Liver (tissue), 9 donors: ENCODE results near the gene AFMID. TPM values are rescaled to one million over a fixed set of nuclear protein-coding genes. Genes with fewer than 3 reads are reported as not detected.
"Not testable (repeated sequence)": the region's sequence is repeated elsewhere in the genome, so short reads cannot be mapped to it uniquely, and the experiment has no call there.

Experiments
- DNase-seq: peaks from one replicate; pipeline ENCODE4 v3.0.0-alpha.2; 2017; ENCODE audit warnings: low spot score
- H3K27ac ChIP-seq, 2 donors: one replicate each; pipeline ENCODE4 v1.7.0; 2013; ENCODE audit warnings: inconsistent platforms in 2 of 2, low read length in 2 of 2, control low read depth in 1 of 2, low read depth in 1 of 2, mild to moderate bottlenecking in 1 of 2
- H3K27me3 ChIP-seq, 4 donors: one replicate each; pipeline versions ENCODE4 v1.6.1 to v1.7.0; 2013; ENCODE audit warnings: low read length in 3 of 4, inconsistent platforms in 1 of 4, mild to moderate bottlenecking in 1 of 4, moderate library complexity in 1 of 4; ENCODE audit not compliant: control insufficient read depth in 4 of 4, insufficient read depth in 4 of 4
- H3K36me3 ChIP-seq, 4 donors: one replicate each; pipeline versions ENCODE4 v1.6.1 to v1.7.0; 2013; ENCODE audit warnings: low read length in 3 of 4, mild to moderate bottlenecking in 3 of 4, low read depth in 1 of 4, moderate library complexity in 1 of 4; ENCODE audit not compliant: control insufficient read depth in 4 of 4, insufficient read depth in 3 of 4
- H3K4me1 ChIP-seq, 4 donors: one replicate each; pipeline versions ENCODE4 v1.6.1 to v1.7.0; 2013; ENCODE audit warnings: low read length in 3 of 4, mild to moderate bottlenecking in 3 of 4, moderate library complexity in 1 of 4; ENCODE audit not compliant: control insufficient read depth in 4 of 4, insufficient read depth in 4 of 4
- H3K4me3 ChIP-seq, 3 donors: one replicate each; pipeline versions ENCODE4 v1.6.1 to v1.7.0; 2013; ENCODE audit warnings: low read length in 3 of 3, control low read depth in 1 of 3, low read depth in 1 of 3, mild to moderate bottlenecking in 1 of 3
- H3K9ac ChIP-seq, 2 donors: one replicate each; pipeline ENCODE4 v1.7.0; 2013; ENCODE audit warnings: low read length in 2 of 2, mild to moderate bottlenecking in 2 of 2, moderate library complexity in 2 of 2, control low read depth in 1 of 2, low read depth in 1 of 2
- H3K9me3 ChIP-seq, 4 donors: one replicate each; pipeline versions ENCODE4 v1.6.1 to v1.7.0; 2013; ENCODE audit warnings: low read length in 3 of 4; ENCODE audit not compliant: control insufficient read depth in 4 of 4
- ATF3 ChIP-seq: IDR thresholded peaks from 2 replicates; pipeline ENCODE4 v1.6.1; 2016; ENCODE audit warnings: antibody characterized with exemption
- CTCF ChIP-seq: fragments of 150-350 bp; IDR thresholded peaks from 2 replicates; pipeline ENCODE4 v1.5.1; 2017; ENCODE audit warnings: improper control_type of control experiment, low read depth, low read length; ENCODE audit not compliant: missing input control
- EGR1 ChIP-seq, 2 donors: IDR thresholded peaks; 2 replicates each; pipeline ENCODE4 v1.6.1; 2016 to 2018; ENCODE audit warnings: antibody characterized with exemption in 2 of 2, low read depth in 2 of 2
- FOXA1 ChIP-seq: IDR thresholded peaks from 2 replicates; pipeline ENCODE4 v1.6.1; 2016; ENCODE audit warnings: antibody characterized with exemption
- FOXA2 ChIP-seq: IDR thresholded peaks from 2 replicates; pipeline ENCODE4 v1.6.1; 2016; ENCODE audit warnings: antibody characterized with exemption
- GABPA ChIP-seq, 2 donors: IDR thresholded peaks in 1 of 2; conservative IDR thresholded peaks in 1 of 2; 2 replicates each; pipeline ENCODE4 v1.6.1; 2016; ENCODE audit warnings: antibody characterized with exemption in 2 of 2, mild to moderate bottlenecking in 1 of 2, moderate library complexity in 1 of 2
- HNF4A ChIP-seq, 2 donors: conservative IDR thresholded peaks; 2 replicates each; pipeline ENCODE4 v1.6.1; 2016; ENCODE audit warnings: antibody characterized with exemption in 2 of 2, mild to moderate bottlenecking in 2 of 2
- HNF4G ChIP-seq: IDR thresholded peaks from 2 replicates; pipeline ENCODE4 v1.6.1; 2016; ENCODE audit warnings: antibody characterized with exemption
- JUND ChIP-seq, 2 donors: IDR thresholded peaks; 2 replicates each; pipeline ENCODE4 v1.6.1; 2016; ENCODE audit warnings: antibody characterized with exemption in 2 of 2
- MAX ChIP-seq: IDR thresholded peaks from 2 replicates; pipeline ENCODE4 v1.6.1; 2016; ENCODE audit warnings: antibody characterized with exemption
- RAD21 ChIP-seq, 2 donors: IDR thresholded peaks; 2 replicates each; pipeline ENCODE4 v1.6.1; 2016; ENCODE audit warnings: antibody characterized with exemption in 2 of 2, mild to moderate bottlenecking in 2 of 2
- RXRA ChIP-seq, 2 donors: IDR thresholded peaks; 2 replicates each; pipeline ENCODE4 v1.6.1; 2017 to 2018; ENCODE audit warnings: antibody characterized with exemption in 2 of 2, mild to moderate bottlenecking in 1 of 2
- SP1 ChIP-seq: IDR thresholded peaks from 2 replicates; pipeline ENCODE4 v1.6.1; 2018; ENCODE audit warnings: antibody characterized with exemption, mild to moderate bottlenecking
- YY1 ChIP-seq: IDR thresholded peaks from 2 replicates; pipeline ENCODE4 v1.6.1; 2016; ENCODE audit warnings: antibody characterized with exemption, mild to moderate bottlenecking
- ZBTB33 ChIP-seq: IDR thresholded peaks from 2 replicates; pipeline ENCODE4 v1.6.1; 2016; ENCODE audit warnings: antibody characterized with exemption
- WGBS: extraction: QIAGEN DNeasy Blood & Tissue Kit; methylation state at CpG from one replicate; pipeline ENCODE4 v1.1.7; 2013; 5-methylcytosine and 5-hydroxymethylcytosine counted together
- polyA plus RNA-seq, 2 donors: library from polyadenylated mRNA; stranded (reverse) in 1 of 2; unstranded in 1 of 2; fragments of 200-250 nt in 1 of 2; fragments of >200 nt in 1 of 2; fragmentation: Nextera tagmentation in 1 of 2; extraction: Ambion mirVana in 1 of 2; gene quantifications; one replicate each; pipeline versions ENCODE4 v1.2.1 to v1.2.3, GENCODE V29; 2013 to 2015
- total RNA-seq, 2 donors: library from RNA; depleted of rRNA; stranded (reverse); fragments of >200 nt; gene quantifications; one replicate each; pipeline ENCODE4 v1.2.3, GENCODE V29; 2014
- donor health status: healthy.
- donor health status: healthy.
- donor health status: healthy.
- donor health status: healthy.
- donor health status: healthy.

AFMID gene
- total and polyA plus RNA-seq, 4 donors = 73.4 to 201 (median 138) TPM

- TF ChIP-seq ZBTB33 = no peak
Observed at GRCh38 chr17:78232859-78233173, 45.7 kb downstream of the AFMID start (continued).

GRCh38 chr17:78233678-78234077 is 46.5 kb downstream of the AFMID start:
- Histone ChIP-seq H3K27me3 (peaks cover 0 to 5% (median 4%) of the 10 kb centered on the region in 4 donors), H3K27ac (no peak overlapping the region), H3K36me3 (no peaks in the 10 kb centered on the region), H3K4me3 (no peak overlapping the region), H3K4me1 (no peaks in the 10 kb centered on the region), H3K9ac (no peak overlapping the region), H3K9me3 (no peaks in the 10 kb centered on the region)
- 89% methylated on average over 10 of the region's 10 CpGs for WGBS
- DNase-seq = no peak
- TF ChIP-seq EGR1 (IDR thresholded peaks at IDR 0.05; ENCODE audit: low read depth in 2 of 2) (no peak), HNF4G (no peak), YY1 (no peak), SP1 (no peak), FOXA1 (no peak), HNF4A (conservative IDR thresholded peaks at IDR 0.05) (no peak)

GRCh38 chr17:78234261-78234865 is 47.2 kb downstream of the AFMID start:
- H3K9ac ChIP-seq = no peak overlapping the region
- H3K9me3 ChIP-seq = no peaks in the 10 kb centered on the region
- peaks cover 0 to 5% (median 4%) of the 10 kb centered on the region in 4 donors for H3K27me3 ChIP-seq
- no peak overlapping the region for H3K4me3 ChIP-seq
- no peak for DNase-seq
- H3K4me1 ChIP-seq = no peaks in the 10 kb centered on the region
- H3K36me3 ChIP-seq = no peaks in the 10 kb centered on the region
- no peak overlapping the region for H3K27ac ChIP-seq
- WGBS = 85% methylated on average over 17 of the region's 17 CpGs
- TF ChIP-seq JUND (IDR thresholded peaks at IDR 0.05) (no peak), YY1 (no peak), RAD21 (IDR thresholded peaks at IDR 0.05) (no peak), CTCF (no peak), GABPA (IDR thresholded peaks at IDR 0.05 in 1 of 2, conservative IDR thresholded peaks at IDR 0.05 in 1 of 2) (no peak), MAX (no peak), HNF4G (no peak), EGR1 (IDR thresholded peaks at IDR 0.05; ENCODE audit: low read depth in 2 of 2) (no peak), RXRA (IDR thresholded peaks at IDR 0.05) (no peak), ZBTB33 (no peak), ATF3 (no peak), FOXA2 (no peak)

- not testable (repeated sequence) for DNase-seq, H3K36me3 ChIP-seq, H3K9ac ChIP-seq, H3K27me3 ChIP-seq, H3K9me3 ChIP-seq, H3K4me1 ChIP-seq, H3K27ac ChIP-seq, H3K4me3 ChIP-seq
- 83% methylated on average over 6 of the region's 6 CpGs for WGBS
Observed at GRCh38 chr17:78235022-78235421, 47.9 kb downstream of the AFMID start.
